Spleen (tissue), 7 donors: ENCODE data around the gene HMCN1.

ENCODE experiments used
- CTCF ChIP-seq, 11 experiments: fragments of 200-600 bp in 7 of 11; fragments of 450-650 bp in 4 of 11; sonication (generic) in 4 of 11; IDR thresholded peaks in 8 of 11; conservative IDR thresholded peaks in 3 of 11; 1 replicate in 7 of 11; 2 replicates in 4 of 11; pipeline versions ENCODE4 v1.4.0 to v1.8.0; 2016 to 2021; ENCODE audit warnings: antibody characterized with exemption in 11 of 11, inconsistent platforms in 4 of 11, mild to moderate bottlenecking in 1 of 11
- POLR2A ChIP-seq, 3 donors: fragments of 450-650 bp; IDR thresholded peaks; one replicate each; pipeline ENCODE4 v1.5.1; 2017; ENCODE audit warnings: antibody characterized with exemption in 3 of 3, mild to moderate bottlenecking in 1 of 3
- donor health status: DM: no; HTN: no; CAD: no; lungs with moderate emphysema.
- donor health status: DM: no; HTN: no; CAD: no.
- donor health status: DM: no; HTN: no; CAD: no.

- no peak for TF ChIP-seq CTCF (IDR thresholded peaks at IDR 0.05 in 8 of 11, conservative IDR thresholded peaks at IDR 0.05 in 3 of 11)
- no peak for TF ChIP-seq POLR2A (IDR thresholded peaks at IDR 0.05)
Observed at GRCh38 chr1:185788386-185788785, 54.2 kb downstream of the HMCN1 start.
